ENCODE results near the gene ABCD3. TPM values are rescaled to one million over a fixed set of nuclear protein-coding genes. Genes with fewer than 3 reads are reported as not detected.
"Not testable (repeated sequence)": the region's sequence is repeated elsewhere in the genome, so short reads cannot be mapped to it uniquely, and the experiment has no call there.

Gene ABCD3
- total RNA-seq, 1 donor from 2014 or later = 65.7 TPM

DNA sequence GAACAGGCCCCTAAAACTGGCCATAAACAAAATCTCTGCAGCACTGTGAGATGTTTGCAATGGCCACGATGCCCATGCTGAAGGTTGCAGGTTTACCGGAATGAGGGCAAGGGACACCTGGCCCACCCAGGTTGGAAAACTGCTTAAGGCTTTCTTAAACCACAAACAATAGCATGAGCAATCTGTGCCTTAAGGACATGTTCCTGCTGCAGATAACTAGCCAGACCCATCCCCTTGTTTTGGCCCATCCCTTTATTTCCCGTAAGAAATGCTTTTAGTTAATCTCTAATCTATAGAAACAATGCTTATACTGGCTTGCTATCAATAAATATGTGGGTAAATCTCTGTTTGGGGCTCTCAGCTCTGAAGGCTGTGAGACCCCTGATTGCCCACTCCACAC, 26.6 kb downstream of the ABCD3 start:
- DNase-seq (ENCODE audit: low spot score); intact Hi-C loops (cut with DNase I); ATAC-seq: not testable (repeated sequence)

DNA sequence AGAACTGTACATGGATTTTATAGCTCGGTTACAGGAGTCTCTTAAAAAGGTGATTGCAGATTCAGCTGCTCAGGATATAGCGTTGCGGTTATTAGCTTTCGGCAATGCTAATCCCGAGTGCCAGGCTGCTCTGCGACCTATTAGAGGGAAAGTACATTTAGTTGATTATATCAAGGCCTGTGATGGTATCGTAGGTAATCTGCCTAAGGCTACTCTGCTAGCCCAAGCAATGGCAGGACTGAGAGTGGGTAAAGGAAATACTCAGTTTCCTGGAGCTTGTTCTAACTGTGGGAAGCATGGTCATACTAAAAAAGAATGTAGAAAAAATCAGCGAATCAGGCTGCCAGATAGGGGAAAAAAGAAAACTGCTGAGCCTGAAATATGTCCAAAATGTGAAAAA, 27.5 kb downstream of the ABCD3 start:
- intact Hi-C loops (cut with DNase I); ATAC-seq; DNase-seq (ENCODE audit: low spot score): not testable (repeated sequence)

DNA sequence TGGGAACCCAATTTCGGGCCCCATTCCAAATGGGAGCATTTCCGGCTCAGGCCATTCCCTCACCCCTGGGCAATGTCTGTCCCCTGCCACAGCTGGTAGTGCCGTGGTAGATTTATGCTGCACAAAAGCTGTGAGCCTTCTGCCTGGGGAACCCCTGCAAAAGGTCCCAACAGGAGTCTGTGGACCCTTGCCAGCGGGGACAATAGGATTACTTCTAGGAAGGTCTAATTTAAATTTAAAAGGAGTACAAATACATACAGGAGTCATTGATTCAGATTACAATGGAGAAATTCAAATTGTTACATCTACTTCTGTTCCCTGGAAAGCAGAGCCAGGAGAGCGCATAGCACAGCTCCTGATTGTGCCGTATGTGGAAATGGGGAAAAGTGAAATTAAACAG, 28.0 kb downstream of the ABCD3 start:
- DNase-seq (ENCODE audit: low spot score); intact Hi-C loops (cut with DNase I); ATAC-seq: not testable (repeated sequence)

DNA sequence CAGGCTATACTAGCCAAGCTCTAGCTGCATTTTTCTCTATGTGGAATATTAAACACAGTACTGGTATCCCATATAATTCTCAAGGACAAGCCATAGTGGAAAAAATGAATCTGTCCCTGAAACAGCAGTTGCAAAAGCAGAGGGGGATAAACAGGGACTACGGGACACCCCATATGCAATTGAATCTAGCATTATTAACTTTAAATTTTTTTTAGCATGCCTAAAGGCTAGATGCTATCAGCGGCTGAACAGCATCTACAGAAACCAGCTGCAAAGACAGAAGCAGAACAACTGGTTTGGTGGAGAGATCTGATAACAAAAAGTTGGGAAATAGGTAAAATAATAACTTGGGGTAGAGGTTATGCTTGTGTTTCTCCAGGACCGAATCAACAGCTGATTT, 30.6 kb downstream of the ABCD3 start:
- ATAC-seq; DNase-seq (ENCODE audit: low spot score); intact Hi-C loops (cut with DNase I): not testable (repeated sequence)

DNA sequence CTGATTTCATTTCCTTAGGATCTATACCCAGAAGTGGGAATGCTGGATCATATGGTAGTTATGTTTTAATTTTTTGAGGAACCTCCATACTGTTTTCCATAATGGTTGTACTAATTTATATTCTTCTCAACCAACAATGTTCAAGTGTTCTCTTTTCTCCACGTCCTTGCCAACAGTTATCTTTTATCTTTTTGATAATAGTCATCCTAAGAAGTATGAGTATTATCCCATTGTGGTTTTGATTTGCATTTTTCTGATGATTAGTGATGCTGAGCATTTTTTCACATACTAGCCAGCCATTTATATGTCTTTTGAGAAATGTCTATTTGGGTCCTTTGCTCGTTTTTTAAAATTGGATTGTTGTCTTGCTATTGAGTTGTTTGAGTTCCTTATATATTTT, 38.5 kb downstream of the ABCD3 start:
- ATAC-seq (no peak), DNase-seq (ENCODE audit: low spot score) (no peak)
- intact Hi-C loops (cut with DNase I) = no loop called here

DNA sequence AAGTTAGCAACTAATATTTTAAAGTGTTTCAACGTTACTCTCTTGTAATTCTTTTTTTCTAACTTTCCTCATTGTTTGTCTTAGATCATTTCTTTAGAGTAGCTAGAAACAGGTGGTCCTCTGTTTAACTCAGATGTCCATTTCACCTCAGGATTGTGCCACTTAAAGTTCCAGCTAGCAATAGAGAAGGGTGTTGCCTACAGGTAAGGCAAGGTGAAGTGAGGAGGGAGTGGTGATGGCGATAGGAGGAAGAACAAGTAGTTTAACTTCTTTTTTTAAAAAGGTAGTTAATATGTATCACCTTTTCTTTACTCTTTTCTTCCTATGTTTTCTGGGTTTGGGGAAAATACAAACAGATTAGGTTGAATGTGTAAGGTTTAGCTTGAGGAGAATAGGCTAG, 44.4 kb downstream of the ABCD3 start:
- no peak for ATAC-seq
- intact Hi-C loops (cut with DNase I) = no loop called here

DNA sequence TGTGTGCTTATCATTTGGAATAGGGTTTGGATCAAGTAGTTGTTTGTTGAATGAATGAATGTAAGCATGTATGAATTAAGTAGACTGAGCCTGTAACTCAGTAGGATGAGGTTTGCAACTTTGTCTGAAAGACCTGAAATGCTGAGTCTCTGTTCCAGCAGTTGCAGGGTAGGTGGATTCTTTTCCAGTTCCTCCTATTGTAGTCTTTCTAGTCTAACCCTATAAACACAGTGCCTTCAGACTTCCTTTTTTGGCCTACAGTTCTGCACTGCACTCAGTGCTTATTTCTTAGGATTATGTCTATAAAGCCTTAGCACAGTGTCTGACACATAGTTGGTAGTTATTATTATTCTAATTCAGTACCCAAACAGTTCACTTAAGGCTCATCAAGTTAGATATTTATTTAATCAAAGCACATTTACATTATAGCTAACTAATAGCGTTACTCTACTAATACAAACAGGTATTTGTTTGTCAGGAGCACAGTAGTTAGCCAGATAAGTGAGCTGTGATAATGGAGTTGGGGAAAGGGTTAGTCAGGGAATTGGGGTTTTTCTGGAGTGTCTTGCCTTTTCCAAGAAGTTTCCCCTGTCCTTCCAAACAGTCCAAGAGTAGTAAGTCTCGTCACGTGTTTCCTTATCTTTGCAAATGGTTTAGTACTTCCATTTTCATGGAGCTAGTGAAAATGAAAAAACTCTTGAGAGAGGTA, 45.0 kb downstream of the ABCD3 start:
- no peak for ATAC-seq
- DNase-seq (ENCODE audit: low spot score) = no peak
- intact Hi-C loops (cut with DNase I) = no loop called here

More for the DNA sequence above, 44.4 kb downstream of the ABCD3 start:
- no peak for DNase-seq (ENCODE audit: low spot score)

DNA sequence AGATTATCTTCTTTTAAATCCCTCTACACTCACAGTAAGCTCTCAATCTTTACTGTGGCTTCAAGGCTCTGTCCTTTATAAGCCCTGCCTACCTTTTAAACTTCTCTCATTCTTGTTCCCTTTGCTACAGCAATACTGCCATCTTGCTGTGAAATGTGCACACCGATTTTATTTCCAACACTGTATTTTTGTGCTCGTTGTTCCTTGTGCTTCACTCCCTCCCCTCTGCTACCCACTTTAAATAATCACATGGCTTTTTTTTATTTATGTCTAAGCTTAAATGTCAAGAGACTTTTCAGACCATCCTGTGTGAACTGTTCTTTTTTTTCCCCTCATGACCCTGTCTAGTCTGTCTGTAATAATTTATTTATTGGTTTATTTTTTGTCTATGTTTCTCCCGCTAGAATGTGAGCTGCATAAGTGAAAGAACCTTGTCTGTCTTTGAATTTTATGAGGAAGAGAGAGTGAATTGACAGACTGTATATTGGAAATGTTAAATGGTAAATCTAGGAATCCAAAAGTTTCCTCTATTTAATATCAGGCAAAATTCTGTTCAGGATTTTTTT, 45.7 kb downstream of the ABCD3 start:
- ATAC-seq = peak; percentile 74
- no peak for DNase-seq (ENCODE audit: low spot score)
- intact Hi-C loops (cut with DNase I) = no loop called here

DNA sequence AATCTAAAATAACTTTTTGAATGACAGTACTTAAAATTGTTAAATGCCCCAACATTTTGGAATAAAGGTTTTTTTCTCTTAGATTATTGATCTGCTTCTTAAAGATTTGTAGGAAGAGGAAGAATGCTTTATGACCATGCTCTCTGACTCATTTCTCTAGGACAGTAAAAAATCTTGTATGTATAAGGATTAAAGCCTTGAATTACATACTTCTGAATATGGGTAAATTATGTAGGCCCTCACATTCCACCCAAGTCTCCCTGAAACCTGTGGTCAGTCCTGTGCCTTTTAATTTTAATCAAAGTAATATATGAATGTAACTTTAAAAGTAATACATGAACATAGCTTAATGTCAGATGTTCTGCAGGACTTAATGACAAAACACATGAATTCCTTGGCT, 50.5 kb downstream of the ABCD3 start:
- DNase-seq (ENCODE audit: low spot score) (no peak), ATAC-seq (no peak)
- intact Hi-C loops (cut with DNase I) = no loop called here

DNA sequence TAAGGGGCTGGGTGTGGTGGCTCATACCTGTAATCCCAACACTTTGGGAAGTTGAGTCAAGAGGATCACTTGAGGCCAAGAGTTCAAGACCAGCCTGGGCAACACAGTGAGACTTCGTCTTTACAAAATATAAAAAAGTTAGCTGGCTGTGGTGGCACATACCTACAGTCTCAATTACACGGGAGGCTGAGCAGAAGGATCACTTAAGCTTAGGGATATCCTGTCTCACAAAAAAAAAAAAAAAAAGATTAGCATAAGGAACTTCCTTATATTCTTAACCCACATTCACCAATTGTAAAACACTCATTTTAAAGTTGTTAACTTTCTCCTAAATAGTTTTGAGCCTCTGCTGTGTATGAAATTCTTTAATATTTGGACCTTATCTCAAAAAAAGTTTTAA, 53.1 kb downstream of the ABCD3 start:
- ATAC-seq (no peak), DNase-seq (ENCODE audit: low spot score) (no peak)
- intact Hi-C loops (cut with DNase I) = no loop called here

DNA sequence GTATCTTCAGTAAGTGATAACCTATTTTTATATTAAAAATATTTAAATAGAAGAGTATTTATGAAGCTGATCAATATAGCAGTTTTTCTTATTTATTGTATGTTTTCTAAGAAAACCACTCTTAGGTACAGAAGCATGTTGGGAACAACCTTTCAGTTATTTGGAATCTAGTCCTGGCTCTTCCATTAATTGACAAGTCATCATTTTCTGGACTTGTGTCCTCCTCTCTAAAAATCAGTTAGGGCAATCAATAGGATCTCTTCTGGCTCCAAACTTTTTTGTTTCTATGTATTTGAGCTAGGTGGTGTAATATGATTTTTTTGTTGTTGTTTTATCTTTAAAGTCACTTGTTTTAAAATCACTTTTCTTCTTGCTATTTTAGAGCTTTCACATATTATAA, 57.0 kb downstream of the ABCD3 start:
- ATAC-seq (no peak), DNase-seq (ENCODE audit: low spot score) (no peak)
- intact Hi-C loops (cut with DNase I) = no loop called here

DNA sequence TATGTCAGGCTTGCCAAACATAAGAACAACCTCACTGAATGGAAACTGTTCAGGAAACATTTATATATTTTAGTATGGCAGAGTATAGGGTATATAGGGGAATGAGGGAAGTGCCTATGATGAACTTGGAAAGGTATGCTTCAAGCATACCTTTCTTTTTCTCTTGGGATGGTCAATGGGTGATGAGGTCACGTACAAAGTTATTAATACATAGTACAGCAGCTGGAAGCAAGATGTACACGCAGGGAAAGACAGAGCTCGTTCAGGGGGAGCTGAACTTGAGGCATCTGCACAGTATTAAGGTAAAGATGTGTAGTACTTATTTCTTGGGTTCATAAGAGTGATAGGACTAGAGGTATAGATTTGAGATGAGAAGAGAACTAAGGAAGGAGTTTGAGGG, 61.5 kb downstream of the ABCD3 start:
- DNase-seq (ENCODE audit: low spot score) (no peak), ATAC-seq (no peak)
- intact Hi-C loops (cut with DNase I) = no loop called here

DNA sequence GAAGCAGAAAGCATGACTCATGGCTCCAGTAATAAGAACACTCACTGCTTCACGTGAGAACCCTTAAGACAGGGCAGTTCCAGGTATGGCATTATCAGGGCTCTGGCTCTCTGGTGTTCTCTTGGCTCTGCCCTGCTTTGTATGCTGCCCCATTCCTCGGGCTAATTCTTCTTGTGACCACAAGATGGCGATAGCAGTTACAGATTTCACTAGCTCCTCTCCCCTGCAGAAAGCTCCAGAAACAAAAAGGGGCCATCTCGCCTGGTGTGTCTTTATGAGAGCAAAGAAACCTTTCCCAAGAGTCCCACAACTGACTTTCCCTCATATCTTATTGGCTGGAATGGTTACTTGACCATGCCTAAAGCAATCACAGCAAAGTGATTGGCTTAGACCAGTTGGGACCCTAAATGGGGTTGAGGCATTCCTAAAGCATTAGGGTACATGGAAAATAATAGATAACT, 63.3 kb downstream of the ABCD3 start:
- DNase-seq (ENCODE audit: low spot score) (no peak), ATAC-seq (peak; percentile 84)
- intact Hi-C loops (cut with DNase I) = no loop called here

DNA sequence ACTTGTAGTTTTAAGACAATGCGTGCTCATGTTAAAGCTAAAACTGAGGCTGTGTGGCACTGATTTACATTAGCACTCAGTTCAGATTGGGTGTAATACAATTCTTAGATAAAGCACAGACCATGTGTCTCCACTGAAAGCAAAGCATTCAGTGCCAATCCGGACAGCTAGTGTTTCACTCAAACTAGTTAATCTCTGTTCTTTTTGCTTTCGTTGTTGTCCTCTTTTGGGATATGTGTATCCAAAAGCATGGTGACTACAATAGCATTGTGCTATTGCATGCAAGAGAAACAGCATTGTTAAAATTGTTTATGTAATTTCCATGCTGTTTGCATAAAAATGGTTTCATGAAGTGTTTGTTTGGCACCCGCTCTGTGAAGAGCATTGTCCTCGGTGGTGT, 68.8 kb downstream of the ABCD3 start:
- ATAC-seq (no peak), DNase-seq (ENCODE audit: low spot score) (no peak)
- intact Hi-C loops (cut with DNase I) = no loop called here

DNA sequence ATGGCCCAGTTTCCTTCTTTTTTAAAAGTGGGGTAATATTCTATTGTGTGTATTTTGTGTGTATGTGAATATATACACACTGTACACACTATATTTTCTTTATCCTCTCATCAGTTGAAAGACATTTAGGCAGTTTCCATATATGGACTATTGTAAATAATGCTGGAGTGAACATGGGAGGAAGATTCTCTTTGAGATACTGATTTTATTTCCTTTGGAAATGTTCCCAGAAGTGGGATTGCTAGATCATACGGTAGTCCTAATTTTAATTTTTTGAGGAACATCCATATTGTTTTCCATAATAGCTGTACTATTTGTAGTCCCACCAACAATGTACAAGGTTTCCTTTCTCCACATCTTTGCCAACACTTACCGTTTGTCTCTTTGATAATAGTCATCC, 72.4 kb downstream of the ABCD3 start:
- intact Hi-C loops (cut with DNase I) = no loop called here
- no peak for DNase-seq (ENCODE audit: low spot score)
- ATAC-seq = no peak

DNA sequence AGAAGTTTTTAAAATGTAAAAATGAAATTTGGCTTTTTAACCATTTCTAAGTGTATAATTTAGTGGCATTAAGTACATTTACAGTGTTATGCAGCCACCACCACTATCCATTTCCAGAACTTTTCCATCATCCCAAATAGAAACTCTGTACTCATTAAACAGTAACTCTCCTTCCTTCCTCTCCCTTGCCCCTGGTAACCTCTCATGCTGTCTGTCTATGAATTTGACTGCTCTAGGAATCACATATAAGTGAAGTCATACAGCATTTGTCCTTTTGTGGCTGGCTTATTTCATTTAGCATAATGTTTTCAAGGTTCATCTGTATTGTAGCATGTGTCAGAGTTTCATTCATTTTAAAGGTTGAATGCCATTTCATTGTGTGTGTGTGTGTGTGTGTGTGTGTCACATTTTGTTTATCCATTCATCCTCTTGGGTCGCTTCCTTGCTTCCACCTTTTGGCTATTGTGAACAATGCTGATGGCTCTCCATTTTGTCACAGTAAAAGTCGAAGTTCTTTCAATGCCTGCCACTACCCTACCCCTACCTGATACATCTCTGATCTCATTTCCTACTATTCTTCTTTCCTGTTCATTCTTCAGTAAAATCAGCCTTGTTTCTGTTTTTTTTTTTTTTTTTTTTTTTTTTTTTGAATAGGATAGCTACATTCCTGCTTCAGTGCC, 78.0 kb downstream of the ABCD3 start:
- intact Hi-C loops (cut with DNase I) = no loop called here
- no peak for ATAC-seq
- no peak for DNase-seq (ENCODE audit: low spot score)

DNA sequence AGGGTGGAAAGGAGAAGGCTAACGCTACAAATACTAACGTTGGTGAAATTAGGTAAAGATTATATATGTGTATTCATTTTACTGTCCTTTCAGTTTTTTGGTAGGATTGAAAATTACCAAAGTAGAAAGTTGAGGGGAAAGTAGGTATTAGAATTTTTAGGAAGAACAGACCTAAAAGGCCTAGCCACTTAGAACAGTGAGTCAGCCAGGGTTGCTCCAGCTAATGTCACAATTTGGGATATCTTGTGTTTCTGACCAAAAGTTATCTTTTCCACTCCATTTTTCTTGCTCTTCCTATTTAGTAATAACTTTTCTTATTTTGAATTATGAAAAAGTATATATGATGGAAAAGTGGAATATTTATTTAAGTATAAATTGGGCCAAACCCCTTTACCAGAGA, 83.2 kb downstream of the ABCD3 start:
- no peak for DNase-seq (ENCODE audit: low spot score)
- intact Hi-C loops (cut with DNase I) = no loop called here
- no peak for ATAC-seq

DNA sequence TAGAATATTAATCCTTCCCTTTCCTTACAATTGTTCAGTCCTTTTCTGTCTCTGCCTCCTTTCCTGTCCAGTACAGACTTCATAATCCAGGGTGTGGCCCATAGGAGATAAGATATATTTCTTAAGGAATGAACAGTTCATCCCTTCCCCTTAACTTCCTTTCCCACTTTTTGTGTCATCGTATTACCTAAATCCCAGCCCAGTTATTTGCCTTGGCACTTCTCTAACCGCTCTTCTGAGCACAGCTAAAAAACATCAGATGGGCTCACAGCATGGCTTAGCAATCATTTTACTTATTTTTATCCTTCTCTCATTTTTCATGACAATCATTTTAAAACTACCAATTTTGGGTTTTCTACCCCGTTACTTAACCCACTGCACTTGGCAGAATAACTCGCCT, 83.7 kb downstream of the ABCD3 start:
- intact Hi-C loops (cut with DNase I) = no loop called here
- no peak for DNase-seq (ENCODE audit: low spot score)
- ATAC-seq = no peak

DNA sequence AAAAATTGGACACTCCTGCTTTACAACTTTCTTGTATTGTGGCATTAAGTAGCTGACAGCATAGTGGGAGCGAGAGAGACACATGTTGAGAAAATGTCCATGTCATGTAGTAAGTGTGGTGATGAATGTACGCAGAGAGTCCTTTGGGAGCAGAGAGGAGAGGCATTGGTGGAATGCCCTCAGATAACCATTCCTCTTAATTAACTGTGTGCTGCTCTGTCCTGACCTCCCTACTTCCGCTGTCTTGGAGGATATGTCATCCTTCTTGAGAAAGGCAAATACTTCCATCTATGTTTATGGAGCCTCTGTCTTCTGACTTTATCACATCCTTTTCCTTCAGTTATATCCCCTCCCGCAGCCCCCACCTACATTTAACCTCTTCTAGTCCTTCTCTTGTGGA, 85.0 kb downstream of the ABCD3 start:
- no peak for DNase-seq (ENCODE audit: low spot score)
- intact Hi-C loops (cut with DNase I) = no loop called here
- no peak for ATAC-seq

DNA sequence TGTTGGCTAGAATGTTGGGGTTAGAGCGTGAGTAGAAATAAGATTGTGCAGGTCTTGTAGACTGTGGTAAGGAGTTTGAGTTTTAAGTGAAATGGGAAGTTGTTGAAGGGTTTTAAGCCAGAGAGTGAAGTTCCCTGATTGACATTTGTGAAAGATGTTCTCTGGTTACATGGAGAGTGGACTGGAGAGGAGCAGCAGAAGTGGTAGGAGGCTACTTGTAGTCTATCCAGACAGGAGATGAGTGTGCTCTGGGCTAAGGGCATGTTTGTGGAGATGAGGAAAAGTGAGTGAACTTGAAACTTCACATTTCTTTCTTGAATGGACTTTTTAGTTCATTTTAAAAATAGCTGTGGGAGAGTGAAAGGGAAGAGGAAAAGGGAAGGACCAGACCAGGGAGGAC, 86.4 kb downstream of the ABCD3 start:
- intact Hi-C loops (cut with DNase I) = no loop called here
- DNase-seq (ENCODE audit: low spot score) (no peak), ATAC-seq (no peak)
